ENCODE data around the gene SMIM43. TPM values are rescaled to one million over a fixed set of nuclear protein-coding genes. Genes with fewer than 3 reads are reported as not detected.

SMIM43 gene
- polyA plus RNA-seq, 2 donors, result 0.04 TPM; not detected in 1

DNA sequence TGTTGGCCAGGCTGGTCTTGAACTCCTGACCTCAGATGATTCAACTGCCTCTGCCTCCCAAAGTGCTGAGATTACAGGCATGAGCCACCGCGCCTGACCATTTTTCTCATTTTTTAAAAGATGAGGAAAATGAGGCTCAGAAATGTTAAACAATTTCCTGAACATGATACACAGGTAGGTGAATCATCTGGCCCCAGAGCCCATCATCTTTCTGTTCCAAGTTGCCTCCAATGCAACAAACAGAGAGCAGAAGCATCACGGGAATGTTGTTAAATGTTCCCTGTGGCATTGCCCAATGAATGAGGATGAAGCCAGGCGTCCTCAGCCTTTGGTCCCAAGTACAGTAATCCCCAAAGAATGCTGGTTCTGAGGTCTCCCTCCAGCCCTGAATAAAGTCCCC is 36.9 kb downstream of the SMIM43 start:
- Histone ChIP-seq H3K27ac (ENCODE audit: low read depth in 2 of 2, low read length in 1 of 2) (no peak overlapping the region), H3K27me3 (ENCODE audit: control insufficient read depth in 1 of 2, insufficient read depth in 2 of 2, low read length in 2 of 2) (no peaks in the 10 kb centered on the region), H3K4me3 (ENCODE audit: low read depth in 1 of 2, low read length in 2 of 2) (no peak overlapping the region), H3K9me3 (ENCODE audit: control insufficient read depth in 2 of 2, insufficient read depth in 1 of 2, low read depth in 1 of 2, low read length in 1 of 2) (no peaks in the 10 kb centered on the region), H3K4me1 (ENCODE audit: control insufficient read depth in 2 of 2, insufficient read depth in 2 of 2, low read length in 1 of 2) (no peaks in the 10 kb centered on the region), H3K36me3 (ENCODE audit: control insufficient read depth in 2 of 2, insufficient read depth in 2 of 2, low read length in 1 of 2) (no peaks in the 10 kb centered on the region)
- WGBS, 2 donors, result 68 to 71% methylated on average over 4 of the region's 4 CpGs

DNA sequence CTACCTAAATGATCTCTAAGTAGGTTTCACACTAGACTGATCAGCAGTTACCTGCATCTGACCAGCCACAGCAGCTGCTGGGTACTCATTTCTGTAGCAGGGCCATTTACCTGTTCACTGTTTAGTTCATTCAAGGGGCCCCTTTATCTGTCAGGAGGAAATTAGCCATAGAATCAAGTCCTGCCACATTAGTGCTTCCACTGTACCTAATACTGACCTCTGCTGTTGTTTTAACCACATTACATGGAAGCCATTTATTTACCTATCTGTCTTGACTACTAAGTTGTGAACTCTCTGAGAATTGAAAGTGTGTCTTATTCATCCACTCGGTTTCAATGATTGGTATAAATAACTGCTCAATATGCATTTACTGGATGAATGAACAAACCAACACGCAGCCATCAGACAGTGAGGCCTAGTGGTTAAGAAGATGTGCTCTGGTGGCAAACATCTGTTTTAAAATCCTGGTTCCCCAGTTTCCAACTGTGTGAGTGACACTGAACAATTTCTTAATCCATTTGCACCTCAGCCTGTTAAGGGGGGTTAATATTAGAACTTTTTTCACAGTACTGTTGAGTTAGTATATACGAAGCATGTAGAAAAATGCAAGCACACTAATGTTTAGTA is 38.2 kb downstream of the SMIM43 start:
- WGBS, 2 donors, result 39 to 41% methylated on average over 3 of the region's 3 CpGs
- Histone ChIP-seq H3K27me3 (ENCODE audit: control insufficient read depth in 1 of 2, insufficient read depth in 2 of 2, low read length in 2 of 2) (no peaks in the 10 kb centered on the region), H3K36me3 (ENCODE audit: control insufficient read depth in 2 of 2, insufficient read depth in 2 of 2, low read length in 1 of 2) (no peaks in the 10 kb centered on the region), H3K27ac (ENCODE audit: low read depth in 2 of 2, low read length in 1 of 2) (no peak overlapping the region), H3K4me1 (ENCODE audit: control insufficient read depth in 2 of 2, insufficient read depth in 2 of 2, low read length in 1 of 2) (no peaks in the 10 kb centered on the region), H3K9me3 (ENCODE audit: control insufficient read depth in 2 of 2, insufficient read depth in 1 of 2, low read depth in 1 of 2, low read length in 1 of 2) (no peaks in the 10 kb centered on the region), H3K4me3 (ENCODE audit: low read depth in 1 of 2, low read length in 2 of 2) (no peak overlapping the region)

DNA sequence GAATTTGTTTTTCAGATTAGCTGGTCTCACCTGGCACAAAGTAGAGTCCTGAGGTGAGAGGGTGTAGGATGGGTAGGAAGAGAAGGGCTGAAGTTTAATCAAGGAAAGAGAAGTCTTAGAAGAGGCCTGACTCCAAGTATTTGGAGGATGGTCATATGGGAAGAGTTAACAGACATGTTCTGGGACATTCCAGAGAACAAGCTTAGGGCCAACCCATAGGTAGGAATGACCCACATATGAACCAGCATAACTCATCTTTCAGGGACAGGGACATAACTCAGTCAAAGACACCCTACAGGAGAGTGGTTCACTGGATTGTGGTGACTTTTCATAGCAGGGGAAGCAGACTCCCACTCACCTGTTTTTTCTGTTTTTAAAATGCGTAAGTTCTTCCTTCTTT is 40.3 kb downstream of the SMIM43 start:
- no peaks in the 10 kb centered on the region for H3K4me1 ChIP-seq (ENCODE audit: control insufficient read depth in 2 of 2, insufficient read depth in 2 of 2, low read length in 1 of 2)
- no peaks in the 10 kb centered on the region for H3K27me3 ChIP-seq (ENCODE audit: control insufficient read depth in 1 of 2, insufficient read depth in 2 of 2, low read length in 2 of 2)
- H3K36me3 ChIP-seq (ENCODE audit: control insufficient read depth in 2 of 2, insufficient read depth in 2 of 2, low read length in 1 of 2), result no peaks in the 10 kb centered on the region
- no peaks in the 10 kb centered on the region for H3K9me3 ChIP-seq (ENCODE audit: control insufficient read depth in 2 of 2, insufficient read depth in 1 of 2, low read depth in 1 of 2, low read length in 1 of 2)
- H3K4me3 ChIP-seq (ENCODE audit: low read depth in 1 of 2, low read length in 2 of 2), result no peak overlapping the region
- H3K27ac ChIP-seq (ENCODE audit: low read depth in 2 of 2, low read length in 1 of 2), result no peak overlapping the region
- WGBS, 2 donors, result 93 to 94% methylated on average over 1 of the region's 1 CpG

DNA sequence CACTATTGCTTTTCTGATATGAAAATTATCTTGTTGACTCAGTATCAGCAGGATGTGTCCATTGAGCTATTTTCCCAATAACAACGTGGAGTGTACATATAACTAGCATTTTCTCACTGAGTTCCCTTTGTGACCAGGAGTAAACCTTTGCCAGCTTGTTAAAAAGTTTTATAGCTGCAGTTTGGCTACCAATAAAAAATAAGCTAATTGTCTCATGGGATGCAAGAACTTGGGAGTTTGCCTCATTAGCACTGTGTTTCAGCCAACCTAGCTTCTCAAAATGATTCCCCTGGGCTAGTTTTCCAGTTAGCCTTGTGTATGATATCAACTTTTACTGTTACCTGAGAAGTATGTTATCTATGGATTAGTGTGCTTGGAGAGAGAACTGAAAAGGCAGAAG is 43.3 kb downstream of the SMIM43 start:
- Histone ChIP-seq H3K27me3 (ENCODE audit: control insufficient read depth in 1 of 2, insufficient read depth in 2 of 2, low read length in 2 of 2) (no peaks in the 10 kb centered on the region), H3K4me3 (ENCODE audit: low read depth in 1 of 2, low read length in 2 of 2) (no peak overlapping the region), H3K4me1 (ENCODE audit: control insufficient read depth in 2 of 2, insufficient read depth in 2 of 2, low read length in 1 of 2) (no peaks in the 10 kb centered on the region), H3K27ac (ENCODE audit: low read depth in 2 of 2, low read length in 1 of 2) (no peak overlapping the region), H3K9me3 (ENCODE audit: control insufficient read depth in 2 of 2, insufficient read depth in 1 of 2, low read depth in 1 of 2, low read length in 1 of 2) (no peaks in the 10 kb centered on the region), H3K36me3 (ENCODE audit: control insufficient read depth in 2 of 2, insufficient read depth in 2 of 2, low read length in 1 of 2) (no peaks in the 10 kb centered on the region)
- 51 to 74% methylated on average over 1 of the region's 1 CpG for WGBS, 2 donors

DNA sequence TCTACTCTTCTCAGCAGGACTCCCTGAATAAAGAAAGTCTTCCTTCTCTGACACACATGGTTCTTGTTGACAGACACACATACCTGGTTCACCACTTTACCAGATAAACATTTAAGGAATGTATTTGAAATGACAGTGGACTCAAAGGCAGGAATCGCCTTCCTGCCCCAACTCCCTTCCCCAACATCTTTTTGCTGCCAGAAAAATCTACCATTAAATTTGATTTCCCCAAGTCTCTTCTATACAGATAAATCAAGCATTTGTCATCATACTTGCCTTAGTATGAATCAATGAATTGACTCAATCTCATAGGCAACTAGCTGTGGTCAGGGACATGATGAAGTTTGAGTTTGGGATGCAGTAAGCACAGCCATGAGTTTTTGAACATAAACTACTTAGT is 44.9 kb downstream of the SMIM43 start:
- WGBS, 2 donors, result 72 to 76% methylated on average over 1 of the region's 1 CpG
- Histone ChIP-seq H3K9me3 (ENCODE audit: control insufficient read depth in 2 of 2, insufficient read depth in 1 of 2, low read depth in 1 of 2, low read length in 1 of 2) (no peaks in the 10 kb centered on the region), H3K27ac (ENCODE audit: low read depth in 2 of 2, low read length in 1 of 2) (no peak overlapping the region), H3K36me3 (ENCODE audit: control insufficient read depth in 2 of 2, insufficient read depth in 2 of 2, low read length in 1 of 2) (no peaks in the 10 kb centered on the region), H3K4me3 (ENCODE audit: low read depth in 1 of 2, low read length in 2 of 2) (no peak overlapping the region), H3K4me1 (ENCODE audit: control insufficient read depth in 2 of 2, insufficient read depth in 2 of 2, low read length in 1 of 2) (no peaks in the 10 kb centered on the region), H3K27me3 (ENCODE audit: control insufficient read depth in 1 of 2, insufficient read depth in 2 of 2, low read length in 2 of 2) (no peaks in the 10 kb centered on the region)

DNA sequence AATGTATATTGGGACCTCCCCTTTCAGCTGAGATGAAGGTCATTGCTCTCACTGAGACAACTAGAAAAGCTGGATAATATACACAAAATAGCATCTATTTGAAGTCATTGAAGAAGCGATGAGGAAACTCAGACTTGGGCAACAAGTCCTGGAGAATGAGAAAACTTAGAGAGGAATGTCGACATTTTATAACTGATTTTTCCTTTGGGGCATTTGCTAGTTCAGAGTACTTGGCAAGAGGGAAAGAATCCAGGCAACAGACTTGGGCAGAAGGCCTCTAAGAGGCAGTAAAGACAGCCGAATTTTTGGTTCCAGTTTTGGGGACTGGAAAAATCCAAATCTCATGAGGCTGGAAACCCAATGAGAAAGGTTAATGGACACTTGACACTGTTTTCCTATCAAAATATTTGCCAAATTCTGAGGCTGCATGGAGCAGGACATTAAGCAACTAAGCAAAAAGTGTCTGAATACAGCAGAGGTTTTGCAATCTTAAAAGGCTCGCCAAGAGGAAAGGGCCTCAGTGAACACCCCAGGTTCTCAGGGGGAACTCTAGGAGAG is 47.2 kb downstream of the SMIM43 start:
- no peak overlapping the region for H3K4me3 ChIP-seq (ENCODE audit: low read depth in 1 of 2, low read length in 2 of 2)
- no peaks in the 10 kb centered on the region for H3K4me1 ChIP-seq (ENCODE audit: control insufficient read depth in 2 of 2, insufficient read depth in 2 of 2, low read length in 1 of 2)
- no peak overlapping the region for H3K27ac ChIP-seq (ENCODE audit: low read depth in 2 of 2, low read length in 1 of 2)
- H3K9me3 ChIP-seq (ENCODE audit: control insufficient read depth in 2 of 2, insufficient read depth in 1 of 2, low read depth in 1 of 2, low read length in 1 of 2), result no peaks in the 10 kb centered on the region
- H3K27me3 ChIP-seq (ENCODE audit: control insufficient read depth in 1 of 2, insufficient read depth in 2 of 2, low read length in 2 of 2), result no peaks in the 10 kb centered on the region
- WGBS, 2 donors, result 56 to 59% methylated on average over 4 of the region's 4 CpGs
- H3K36me3 ChIP-seq (ENCODE audit: control insufficient read depth in 2 of 2, insufficient read depth in 2 of 2, low read length in 1 of 2), result no peaks in the 10 kb centered on the region

DNA sequence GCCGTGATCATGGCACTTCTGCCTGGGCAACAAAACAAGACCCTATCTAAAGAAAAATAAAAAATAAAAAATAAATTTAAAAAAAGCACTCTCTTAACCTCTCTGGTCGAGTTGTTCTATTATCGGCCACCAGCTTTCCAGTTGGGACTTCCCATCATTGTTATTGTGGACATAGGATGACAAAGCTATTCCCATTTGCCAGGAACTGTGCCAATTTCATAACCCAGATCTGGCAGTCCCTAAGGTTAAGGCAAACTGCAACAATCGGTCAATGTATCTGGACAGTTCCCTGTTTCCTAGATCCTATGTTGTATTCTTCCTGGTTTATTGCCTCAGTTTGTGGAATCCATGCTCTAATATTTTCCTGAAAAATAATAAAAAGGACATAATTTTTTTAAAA is 50.4 kb downstream of the SMIM43 start:
- Histone ChIP-seq H3K9me3 (ENCODE audit: control insufficient read depth in 2 of 2, insufficient read depth in 1 of 2, low read depth in 1 of 2, low read length in 1 of 2) (no peaks in the 10 kb centered on the region), H3K36me3 (ENCODE audit: control insufficient read depth in 2 of 2, insufficient read depth in 2 of 2, low read length in 1 of 2) (no peaks in the 10 kb centered on the region), H3K4me1 (ENCODE audit: control insufficient read depth in 2 of 2, insufficient read depth in 2 of 2, low read length in 1 of 2) (no peaks in the 10 kb centered on the region), H3K4me3 (ENCODE audit: low read depth in 1 of 2, low read length in 2 of 2) (no peak overlapping the region), H3K27me3 (ENCODE audit: control insufficient read depth in 1 of 2, insufficient read depth in 2 of 2, low read length in 2 of 2) (no peaks in the 10 kb centered on the region), H3K27ac (ENCODE audit: low read depth in 2 of 2, low read length in 1 of 2) (no peak overlapping the region)
- 78 to 83% methylated on average over 4 of the region's 4 CpGs for WGBS, 2 donors

DNA sequence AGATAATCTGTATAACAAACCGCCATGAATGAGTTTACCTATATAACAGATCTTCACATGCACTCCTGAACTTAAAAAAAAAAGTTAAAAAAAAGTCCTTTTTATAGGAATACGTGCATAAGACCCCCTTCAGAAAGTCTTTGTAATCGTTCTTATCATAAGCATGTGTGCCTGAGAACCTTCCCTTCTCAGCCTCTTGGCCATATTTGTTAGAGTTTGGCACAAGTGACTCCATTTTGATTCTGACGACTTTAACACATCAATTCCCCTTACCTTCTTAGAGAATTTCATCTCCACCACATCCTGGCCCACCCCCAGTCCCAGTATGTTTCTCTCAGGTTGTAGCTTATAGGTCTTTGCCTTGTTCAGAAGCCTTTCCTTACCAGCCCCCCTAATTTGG is 52.2 kb downstream of the SMIM43 start:
- H3K9me3 ChIP-seq (ENCODE audit: control insufficient read depth in 2 of 2, insufficient read depth in 1 of 2, low read depth in 1 of 2, low read length in 1 of 2), result no peaks in the 10 kb centered on the region
- no peaks in the 10 kb centered on the region for H3K4me1 ChIP-seq (ENCODE audit: control insufficient read depth in 2 of 2, insufficient read depth in 2 of 2, low read length in 1 of 2)
- no peak overlapping the region for H3K4me3 ChIP-seq (ENCODE audit: low read depth in 1 of 2, low read length in 2 of 2)
- H3K36me3 ChIP-seq (ENCODE audit: control insufficient read depth in 2 of 2, insufficient read depth in 2 of 2, low read length in 1 of 2), result no peaks in the 10 kb centered on the region
- no peaks in the 10 kb centered on the region for H3K27me3 ChIP-seq (ENCODE audit: control insufficient read depth in 1 of 2, insufficient read depth in 2 of 2, low read length in 2 of 2)
- no peak overlapping the region for H3K27ac ChIP-seq (ENCODE audit: low read depth in 2 of 2, low read length in 1 of 2)
- 84 to 92% methylated on average over 4 of the region's 4 CpGs for WGBS, 2 donors

DNA sequence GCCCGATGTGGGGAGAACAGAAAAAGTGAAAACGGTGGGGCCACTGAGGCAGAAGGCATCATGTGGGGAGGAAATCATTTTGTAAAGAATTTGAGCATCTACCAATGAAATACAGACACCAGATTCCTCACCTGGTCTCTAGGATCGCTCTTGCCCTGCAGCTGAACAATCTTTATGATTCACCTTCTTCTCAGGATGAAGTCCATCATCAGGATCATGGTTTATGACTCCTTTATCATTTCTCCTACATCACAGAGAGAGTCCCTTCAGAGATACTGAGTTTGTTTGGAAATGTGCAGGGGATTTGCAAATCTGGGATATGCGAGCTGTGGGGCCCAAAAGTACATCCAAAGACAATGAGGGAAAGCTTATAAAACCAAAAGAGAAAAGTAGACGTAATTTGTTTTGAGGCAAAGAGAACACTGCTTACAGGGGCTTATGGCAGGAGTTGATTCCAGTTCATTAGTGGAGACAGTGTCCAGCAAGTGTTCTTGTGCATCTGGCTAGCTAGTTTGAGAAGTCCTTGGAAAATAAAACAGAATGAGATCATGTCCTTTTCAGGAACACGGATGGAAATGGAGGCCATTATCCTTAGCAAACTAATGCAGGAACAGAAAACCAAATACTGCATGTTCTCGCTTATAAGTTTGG is 52.8 kb downstream of the SMIM43 start:
- Histone ChIP-seq H3K27me3 (ENCODE audit: control insufficient read depth in 1 of 2, insufficient read depth in 2 of 2, low read length in 2 of 2) (no peaks in the 10 kb centered on the region), H3K27ac (ENCODE audit: low read depth in 2 of 2, low read length in 1 of 2) (peak overlapping the region in 1 of 2 donors; percentile 73), H3K36me3 (ENCODE audit: control insufficient read depth in 2 of 2, insufficient read depth in 2 of 2, low read length in 1 of 2) (no peaks in the 10 kb centered on the region), H3K4me3 (ENCODE audit: low read depth in 1 of 2, low read length in 2 of 2) (no peak overlapping the region), H3K4me1 (ENCODE audit: control insufficient read depth in 2 of 2, insufficient read depth in 2 of 2, low read length in 1 of 2) (no peaks in the 10 kb centered on the region), H3K9me3 (ENCODE audit: control insufficient read depth in 2 of 2, insufficient read depth in 1 of 2, low read depth in 1 of 2, low read length in 1 of 2) (no peaks in the 10 kb centered on the region)
- 62 to 64% methylated on average over 7 of the region's 7 CpGs for WGBS, 2 donors

All from esophagus (tissue), 2 donors.